GM18909 (cell line): ENCODE results near the gene CCDC159.
"Not testable (repeated sequence)": the region's sequence is repeated elsewhere in the genome, so short reads cannot be mapped to it uniquely, and the experiment has no call there.

Experiments
- ATAC-seq: cut with Tn5 transposase; IDR thresholded peaks from one replicate; pipeline ENCODE4 v1.9.1; 2021; ENCODE audit warnings: mild to moderate bottlenecking; ENCODE audit not compliant: unreplicated experiment, poor library complexity

The CCDC159 gene

GRCh38 chr19:11364296-11364904 lies 18.1 kb downstream of the CCDC159 start:
- no peak for ATAC-seq

DNA sequence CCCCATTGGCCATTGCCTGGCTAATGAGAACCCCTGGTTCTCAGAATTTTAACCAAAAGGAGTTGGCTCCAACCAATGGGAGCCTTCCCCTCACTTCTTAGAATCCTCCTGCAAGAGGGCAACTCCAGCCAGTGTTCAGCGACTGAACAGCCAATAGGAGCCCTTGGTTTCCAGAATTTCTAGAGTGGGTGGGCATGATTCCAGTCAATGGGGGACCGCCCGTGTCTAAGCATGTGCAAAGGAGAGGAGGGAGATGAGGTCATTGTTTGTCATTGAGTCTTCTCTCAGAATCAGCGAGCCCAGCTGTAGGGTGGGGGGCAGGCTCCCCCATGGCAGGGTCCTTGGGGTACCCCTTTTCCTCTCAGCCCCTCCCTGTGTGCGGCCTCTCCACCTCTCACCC lies 18.6 kb downstream of the CCDC159 start:
- no peak for ATAC-seq

- ATAC-seq: no peak
Observed at GRCh38 chr19:11365557-11366117, 19.3 kb downstream of the CCDC159 start.

DNA sequence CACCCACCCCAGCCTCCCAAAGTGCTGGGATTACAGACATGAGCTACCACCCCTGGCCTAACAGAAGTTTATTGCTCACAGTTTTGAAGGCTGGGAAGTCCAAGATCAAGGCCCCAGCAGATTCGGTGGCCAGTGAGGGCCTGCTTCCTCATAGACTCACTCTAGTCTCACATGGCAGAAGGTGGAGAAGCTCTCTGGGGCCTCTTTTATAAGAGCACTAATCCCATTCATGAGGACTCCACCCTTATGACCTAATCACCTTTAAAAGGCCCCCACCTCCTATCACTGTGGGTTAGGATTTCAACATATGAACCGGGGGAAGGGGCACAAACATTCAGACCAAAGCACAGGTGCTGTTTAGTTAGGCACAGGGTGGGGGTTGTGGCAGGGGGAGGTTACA lies 21.2 kb downstream of the CCDC159 start:
- no peak for ATAC-seq

- ATAC-seq: no peak
Observed at GRCh38 chr19:11370744-11371143, 24.4 kb downstream of the CCDC159 start.

DNA sequence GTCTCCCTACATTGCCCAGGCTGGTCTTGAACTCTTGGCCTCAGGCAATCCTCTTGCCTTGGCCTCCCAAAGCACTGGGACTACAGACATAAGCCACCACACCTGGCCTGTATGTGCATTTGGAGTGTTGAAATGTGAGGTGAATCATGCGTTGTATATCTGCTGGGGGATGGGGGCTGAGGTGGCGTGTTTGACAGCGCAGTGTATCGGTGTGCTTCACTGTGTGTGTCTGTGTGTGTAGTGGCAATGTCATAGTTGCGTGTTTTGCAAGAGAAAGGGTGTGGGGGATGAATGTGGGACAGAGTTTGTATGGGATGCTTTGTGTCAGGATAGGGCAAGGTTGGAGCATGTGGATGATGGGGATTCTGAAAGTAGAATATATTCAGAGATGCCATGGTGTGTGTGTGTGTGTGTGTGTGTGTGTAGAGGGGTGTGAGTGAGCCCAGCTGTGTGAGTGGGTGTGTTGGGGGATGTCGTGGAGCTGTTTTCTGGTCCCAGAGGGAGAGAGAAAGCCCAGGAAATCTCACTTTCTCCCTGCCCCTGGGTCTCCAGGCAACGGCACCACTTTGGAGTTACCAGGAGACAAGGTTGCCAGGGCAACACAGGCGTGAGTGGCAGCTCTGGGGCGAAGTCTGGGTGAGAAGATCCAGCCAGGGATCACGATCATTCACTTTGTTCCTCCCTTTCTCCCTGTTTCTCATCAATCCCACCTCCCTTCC lies 27.0 kb downstream of the CCDC159 start:
- ATAC-seq: no peak

DNA sequence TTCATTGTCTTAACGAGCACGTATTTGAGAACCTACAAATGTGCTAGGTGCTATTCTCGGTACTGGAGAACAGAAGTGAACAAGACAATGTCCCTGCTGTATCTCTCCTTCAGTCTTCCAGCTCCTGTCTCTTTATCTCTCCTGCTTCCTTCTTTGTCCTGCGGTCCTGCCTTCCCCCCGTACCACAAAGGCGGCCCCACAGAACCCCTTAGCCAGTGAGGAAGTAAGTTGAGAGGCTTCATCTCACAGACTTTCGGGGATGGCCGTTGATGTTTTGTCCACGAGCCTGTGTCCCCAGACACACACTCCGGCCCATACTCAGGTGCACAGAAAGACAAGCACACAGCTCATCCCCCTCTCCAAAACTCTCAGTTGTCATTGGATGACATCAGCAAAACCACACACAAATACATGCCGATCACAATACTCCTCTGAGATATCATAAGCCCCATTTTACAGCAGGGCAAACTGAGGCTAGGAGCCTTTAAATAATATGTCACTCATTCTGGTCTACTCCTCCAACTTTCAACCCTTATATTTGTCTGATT lies 27.6 kb downstream of the CCDC159 start:
- no peak for ATAC-seq

DNA sequence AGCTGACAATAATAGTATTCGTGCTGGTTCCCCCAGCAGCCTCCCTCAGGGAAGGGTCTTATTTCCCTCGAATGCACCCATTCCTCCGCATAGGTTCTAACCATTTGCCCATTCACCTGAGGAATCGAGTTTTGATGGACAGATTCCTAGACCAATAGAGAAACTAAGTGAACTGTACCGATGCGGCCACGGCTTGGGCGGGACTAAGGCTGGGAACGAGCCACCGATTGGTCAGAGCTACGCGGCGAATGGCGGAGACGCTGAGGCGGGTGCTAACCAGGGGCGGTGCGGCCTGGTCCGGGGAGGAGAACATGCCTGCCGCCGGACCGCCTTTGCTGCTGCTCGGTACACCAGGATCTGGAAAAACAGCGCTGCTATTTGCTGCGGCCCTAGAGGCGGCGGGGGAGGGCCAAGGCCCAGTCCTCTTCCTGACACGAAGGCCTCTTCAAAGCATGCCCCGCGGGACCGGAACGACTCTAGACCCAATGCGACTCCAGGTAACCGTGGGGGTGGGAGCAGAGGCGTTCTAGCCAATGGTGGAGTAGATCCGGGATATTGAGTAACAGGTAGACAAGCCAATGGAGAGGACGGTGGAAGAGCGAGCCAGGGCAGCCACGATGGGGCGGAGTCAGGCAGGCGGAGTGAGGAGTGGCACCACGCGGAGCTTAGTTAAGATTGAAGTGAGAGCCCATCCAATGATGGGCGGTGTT lies 28.3 kb downstream of the CCDC159 start, which contains the start of gene SWSAP1:
SWSAP1 (plus strand) TSS at position 234 of the 710 bp plus-strand sequence; CDS start at position 249, 15 bp downstream.
- peak; percentile 90 for ATAC-seq

- no peak for ATAC-seq
Observed at GRCh38 chr19:11375143-11375948, 29.0 kb downstream of the CCDC159 start.

DNA sequence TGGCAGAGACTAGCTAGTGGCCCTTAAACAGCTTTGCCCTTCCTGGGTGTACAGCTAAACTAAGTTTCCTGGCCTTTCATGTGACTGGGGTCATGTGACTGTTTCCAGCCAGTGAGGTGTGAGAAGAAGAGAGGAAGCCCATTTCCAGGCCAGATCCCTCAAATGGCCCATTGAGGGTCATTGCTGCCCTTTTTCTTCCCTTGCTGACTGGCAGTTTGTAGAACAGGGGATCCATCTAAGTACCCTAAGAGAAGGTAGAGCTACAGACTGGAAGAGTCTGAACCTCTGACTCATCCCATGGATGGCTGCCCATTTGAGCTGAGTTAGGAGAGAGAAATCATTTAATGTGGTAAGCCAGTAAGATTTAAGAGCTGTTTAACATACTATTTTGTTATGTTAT lies 30.9 kb downstream of the CCDC159 start:
- no peak for ATAC-seq

- ATAC-seq: no peak
Observed at GRCh38 chr19:11377756-11378155, 31.4 kb downstream of the CCDC159 start.

- no peak for ATAC-seq
Observed at GRCh38 chr19:11378319-11379189, 32.2 kb downstream of the CCDC159 start.

DNA sequence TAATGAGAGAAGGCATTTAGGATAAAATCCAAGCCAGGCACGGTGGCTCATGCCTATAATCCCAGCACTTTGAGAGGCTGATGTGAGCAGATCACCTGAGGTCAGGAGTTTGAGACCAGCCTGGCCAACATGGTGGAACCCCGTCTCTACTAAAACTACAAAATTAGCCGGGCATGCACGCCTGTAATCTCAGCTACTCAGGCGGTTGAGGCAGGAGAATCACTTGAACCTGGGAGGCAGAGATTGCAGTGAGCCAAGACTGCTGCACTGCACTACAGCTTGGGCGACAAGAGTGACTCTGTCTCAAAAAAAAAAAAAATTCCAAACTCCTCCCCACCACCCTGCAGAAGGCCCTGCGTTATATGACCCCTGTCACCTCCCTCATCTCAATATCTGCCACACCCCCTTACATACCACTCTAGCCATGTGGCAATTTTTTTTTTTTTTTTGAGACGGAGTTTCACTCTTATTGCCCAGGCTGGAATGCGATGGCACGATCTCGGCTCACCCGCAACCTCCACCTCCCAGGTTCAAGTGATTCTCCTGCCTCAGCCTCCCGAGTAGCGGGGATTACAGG lies 33.0 kb downstream of the CCDC159 start:
- ATAC-seq: not testable (repeated sequence)

- ATAC-seq: no peak
Observed at GRCh38 chr19:11379857-11380350, 33.6 kb downstream of the CCDC159 start.

DNA sequence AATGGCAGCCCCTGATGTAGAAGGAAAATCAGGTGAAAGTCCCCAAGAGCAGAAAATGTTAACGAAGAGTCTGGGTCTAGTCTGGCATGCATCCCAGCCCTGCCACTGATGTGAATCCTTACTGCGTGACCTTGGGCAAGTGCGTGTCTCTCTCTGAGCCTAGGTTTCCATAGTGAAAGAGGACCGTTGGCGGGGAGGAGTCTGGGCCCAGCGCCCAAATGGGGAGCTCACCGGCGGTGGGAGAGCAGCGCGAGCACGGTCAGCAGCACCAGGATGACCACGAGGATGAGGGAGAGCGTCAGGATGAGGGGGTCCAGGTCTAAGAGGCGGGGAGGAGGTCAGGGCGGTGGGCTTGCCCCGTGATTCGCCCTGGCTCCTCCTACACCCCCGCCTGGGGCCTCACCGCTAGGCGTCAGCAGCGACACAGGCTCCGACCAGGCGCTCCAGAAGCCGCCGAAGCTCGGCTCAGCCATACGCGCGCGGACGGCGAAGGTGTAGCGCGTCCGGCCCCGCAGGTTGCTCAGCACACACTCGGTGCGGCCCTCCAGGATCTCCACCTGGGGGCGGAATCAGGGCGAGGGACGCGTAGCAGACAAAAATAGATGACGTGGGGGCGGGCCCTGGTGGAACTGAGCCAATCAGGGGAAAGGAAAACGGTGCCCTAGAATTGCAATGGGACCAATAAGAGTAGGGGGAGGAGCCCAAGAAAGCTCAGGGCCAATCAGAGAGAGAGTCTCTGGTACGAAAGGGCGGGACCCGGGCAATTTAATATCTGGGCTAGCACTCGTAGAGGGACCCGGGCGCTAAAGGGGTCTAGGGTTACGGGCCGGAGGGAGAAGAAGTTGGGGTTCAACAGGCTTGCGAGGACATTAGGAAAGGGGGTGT lies 34.6 kb downstream of the CCDC159 start:
- ATAC-seq: peak; percentile 78

DNA sequence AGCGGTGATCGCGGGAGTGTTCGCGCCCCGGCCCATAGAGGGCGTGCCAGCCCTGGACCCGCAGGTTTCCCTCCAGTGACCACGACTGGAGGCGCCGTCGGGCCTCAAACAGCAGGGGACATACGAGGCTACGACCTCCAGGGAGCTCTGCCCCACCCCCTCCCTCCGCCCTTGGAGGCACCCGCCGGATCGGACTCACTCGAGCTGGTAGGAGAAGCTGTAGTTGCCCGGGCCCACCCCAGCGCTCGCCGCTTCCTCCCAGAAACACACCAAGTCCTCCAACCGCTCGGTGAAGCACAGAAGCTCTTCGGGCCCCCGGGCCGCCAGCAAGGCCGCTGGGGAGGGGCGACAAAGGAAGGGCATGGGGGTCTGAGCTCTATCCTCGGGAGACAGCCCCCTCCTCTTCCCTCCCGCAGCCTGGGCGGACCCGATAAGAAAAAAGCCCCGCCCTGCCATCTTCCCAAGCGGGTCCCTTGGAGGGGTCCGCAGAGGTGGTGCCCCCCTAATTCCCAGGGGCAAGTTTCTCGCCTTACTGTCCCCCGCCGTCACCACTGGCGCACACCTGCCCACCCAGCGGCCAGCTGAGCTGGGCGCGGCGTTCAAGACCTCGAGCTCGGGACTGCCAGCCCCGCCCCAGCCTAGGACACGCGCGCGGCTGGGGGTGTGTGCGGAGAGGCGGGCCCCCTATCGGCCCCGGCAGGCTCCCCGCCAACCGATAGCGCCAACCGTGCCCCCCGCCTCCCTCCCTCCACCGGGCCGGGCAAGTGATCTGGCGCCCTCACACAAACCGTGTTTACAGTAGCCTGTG lies 36.8 kb downstream of the CCDC159 start:
- no peak for ATAC-seq

DNA sequence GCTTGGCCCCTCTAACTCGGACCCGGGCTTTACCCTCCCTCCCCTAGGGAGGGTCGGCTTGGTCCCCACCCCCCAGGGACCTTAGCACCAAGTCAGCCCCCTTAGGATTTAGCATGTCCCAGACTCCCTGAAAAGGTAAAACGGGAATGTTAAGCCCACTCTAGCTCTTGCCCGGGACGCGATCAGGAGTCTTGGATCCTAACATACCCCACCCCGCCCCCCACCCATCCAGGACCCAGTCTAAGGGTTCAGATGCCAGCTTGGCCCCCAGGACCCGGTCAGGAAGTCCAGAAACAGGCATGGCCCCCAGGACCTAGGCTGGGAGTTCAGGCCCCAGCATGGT lies 37.4 kb downstream of the CCDC159 start:
- no peak for ATAC-seq
